Measurements from ENCODE around the gene TPPP2.
A peak's percentile ranks its signal among the peaks of the same experiment; 100 is the strongest.

Gene TPPP2

DNA sequence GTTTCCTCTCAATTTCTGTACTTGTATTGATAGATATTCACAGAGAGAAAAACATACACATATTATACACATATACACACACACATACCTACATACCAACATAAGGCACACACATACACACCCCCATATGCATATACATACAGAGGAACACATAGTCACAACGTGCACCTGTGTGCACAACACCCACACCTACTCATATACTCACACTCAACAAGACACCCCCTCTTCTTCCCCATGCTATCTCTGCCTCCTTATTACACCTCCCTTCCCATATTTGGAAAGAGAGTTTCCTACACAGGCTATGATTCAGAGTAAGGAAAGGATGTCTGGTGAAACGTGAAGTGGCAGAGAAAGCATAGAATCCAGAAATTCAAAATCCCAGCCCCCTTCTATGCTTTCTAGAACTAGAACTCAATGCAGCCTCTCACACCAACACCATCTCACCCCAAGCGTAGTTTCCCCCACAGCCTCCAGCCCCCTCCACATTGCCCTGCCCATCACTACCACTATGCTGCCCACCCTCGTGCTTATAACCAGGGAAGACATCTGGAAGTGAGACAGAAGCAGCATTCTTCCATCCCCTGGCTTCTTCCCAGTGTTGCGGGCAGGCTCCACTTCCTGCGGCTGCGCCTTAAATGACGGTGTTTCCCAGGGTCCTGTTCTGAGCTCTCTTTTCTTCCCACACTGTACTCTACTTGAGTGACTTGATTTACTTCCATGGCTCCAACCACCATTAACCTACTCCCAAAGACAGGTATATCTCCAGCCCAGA is 30.0 kb downstream of the TPPP2 start:
- DNase-seq = no peak

DNA sequence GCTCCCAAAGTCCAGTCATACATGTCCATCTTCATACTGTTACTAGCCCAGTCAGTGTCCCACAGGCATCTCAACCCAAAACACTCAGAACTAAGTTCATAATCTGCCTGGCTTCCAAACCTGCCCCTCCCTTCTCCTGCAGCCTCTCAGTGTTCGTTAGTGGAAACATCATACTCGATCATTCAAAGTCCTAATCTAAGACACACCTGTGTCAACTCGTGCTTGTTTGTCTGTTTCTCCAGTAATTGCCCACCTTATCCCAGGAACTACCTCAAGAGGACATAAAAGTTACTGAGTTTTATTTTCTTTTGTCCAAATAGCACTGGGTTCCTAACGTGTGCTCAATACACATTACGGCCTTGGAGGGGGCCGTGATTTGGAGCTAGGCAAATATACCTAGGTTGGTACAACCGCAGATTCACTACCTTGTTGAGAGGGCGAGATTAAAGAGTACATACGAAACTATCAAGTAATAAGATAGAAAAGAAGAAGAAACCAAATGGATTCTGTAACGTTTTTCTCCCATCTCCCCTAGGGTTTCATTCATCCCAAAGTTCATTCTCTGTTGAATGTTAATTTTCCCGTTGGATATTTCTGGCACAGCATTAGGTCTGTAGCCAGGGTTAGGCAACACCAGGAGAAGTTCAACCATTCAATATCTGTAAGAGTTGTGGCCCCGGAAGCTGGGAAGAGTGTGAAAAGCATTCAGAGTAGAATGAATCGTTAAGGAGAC is 30.8 kb downstream of the TPPP2 start:
- DNase-seq = no peak

DNA sequence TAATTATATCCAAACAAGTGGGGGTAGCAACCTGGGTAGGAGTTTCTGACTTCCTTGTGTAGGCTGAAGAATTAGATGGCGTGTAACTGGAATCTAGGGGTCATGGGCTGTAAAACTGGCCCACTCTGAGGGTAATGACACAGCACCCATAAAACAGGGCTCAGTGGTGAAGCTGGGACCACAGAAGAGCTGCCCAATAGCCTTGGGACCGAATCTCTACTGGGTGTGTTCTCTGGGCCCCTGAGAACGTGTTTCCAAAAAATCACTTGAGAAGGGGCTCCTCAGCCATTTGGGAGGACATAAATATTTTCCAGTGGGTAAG is 31.3 kb downstream of the TPPP2 start:
- no peak for DNase-seq

DNA sequence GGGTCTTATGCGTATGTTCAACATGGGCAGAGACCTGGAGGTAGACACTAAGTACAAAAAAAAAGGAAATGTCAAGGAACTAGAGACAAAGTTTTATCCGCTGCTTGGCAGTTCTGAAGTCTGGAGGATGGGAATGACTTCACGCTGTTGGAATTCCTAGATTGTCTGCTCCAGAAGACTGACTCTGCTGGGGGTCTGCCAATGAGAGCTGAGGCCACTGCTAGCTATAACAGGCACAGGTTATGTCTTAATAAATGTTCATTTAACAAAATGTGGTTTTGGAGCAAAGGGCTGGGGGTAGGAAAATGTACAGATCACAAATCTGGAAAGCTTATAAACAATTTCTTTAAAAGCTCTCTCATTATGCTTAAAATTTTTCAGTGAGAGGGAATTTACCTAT is 33.5 kb downstream of the TPPP2 start:
- DNase-seq = peak in 1 of 2 experiments; percentile 49

DNA sequence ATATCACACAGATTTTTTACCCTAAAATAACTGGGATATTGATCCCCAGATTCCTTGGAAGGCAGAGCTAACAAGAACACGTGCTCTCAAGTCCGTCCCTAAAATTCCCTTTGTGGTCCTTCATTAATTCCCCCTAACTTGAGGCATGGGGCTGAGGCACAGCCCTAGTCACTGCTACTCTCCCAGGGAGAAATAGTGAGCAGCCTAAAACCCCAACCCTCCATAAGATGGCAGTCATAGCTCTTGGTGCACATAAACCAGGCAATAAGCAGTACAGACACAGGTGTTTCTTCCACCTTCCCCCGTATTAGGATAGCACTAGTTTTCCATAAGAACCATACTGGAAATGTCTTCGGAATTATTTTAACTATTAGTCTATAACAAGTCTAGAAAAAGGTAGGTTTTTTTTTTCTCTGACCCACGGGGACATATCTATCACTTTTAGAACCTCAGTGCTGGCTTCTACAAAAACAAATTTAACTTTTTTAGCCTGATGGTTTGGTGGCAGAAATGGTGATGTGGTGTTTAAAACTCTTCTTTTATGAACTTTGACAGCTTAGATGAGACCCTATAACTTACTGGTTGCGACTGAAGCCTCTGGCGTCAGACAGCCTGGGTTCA is 37.0 kb downstream of the TPPP2 start:
- DNase-seq = peak in 1 of 2 experiments; percentile 18

DNA sequence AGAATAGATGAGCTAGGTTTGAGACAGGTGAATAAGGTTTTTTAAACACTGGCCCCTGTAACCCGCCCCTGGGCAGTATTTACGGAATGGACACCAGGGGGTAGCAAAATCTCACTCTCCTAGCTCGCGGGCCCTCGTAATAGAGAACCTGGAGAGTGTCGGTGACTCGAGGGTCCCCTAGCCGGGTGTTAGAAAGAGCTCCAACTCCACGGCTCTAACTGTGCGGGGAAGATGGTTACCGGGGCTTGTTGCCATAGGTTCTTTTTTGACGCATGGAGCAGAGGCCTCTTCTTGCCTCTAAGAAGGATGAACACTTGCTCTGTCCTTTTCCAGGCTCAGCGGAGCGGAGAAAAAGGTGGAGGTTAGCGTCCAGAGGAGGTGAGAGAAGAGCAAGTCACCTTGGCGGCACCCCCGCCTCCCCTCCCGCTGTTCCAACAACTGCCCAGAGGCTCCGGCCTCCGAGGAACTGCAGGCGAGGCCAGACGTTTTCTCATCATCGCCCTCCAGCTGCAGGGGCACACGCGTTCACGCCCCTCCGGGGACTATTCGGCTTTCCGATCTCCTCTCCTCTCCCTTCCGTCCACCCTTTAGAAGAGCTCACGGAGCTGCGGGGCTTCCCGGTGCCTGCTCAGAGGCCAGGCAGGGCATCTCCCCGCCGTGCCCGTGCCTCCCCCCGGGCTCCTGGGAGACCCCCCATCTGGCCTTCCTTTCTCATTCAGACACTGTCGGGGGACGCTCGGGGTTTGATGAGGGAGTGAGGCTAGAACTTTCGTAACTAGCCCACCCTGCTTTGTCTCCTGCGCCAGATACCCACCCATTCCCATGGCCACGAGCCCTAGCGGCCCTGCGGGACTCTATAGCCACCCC is 38.7 kb downstream of the TPPP2 start:
- DNase-seq = peak; percentile 35 to 80

DNA sequence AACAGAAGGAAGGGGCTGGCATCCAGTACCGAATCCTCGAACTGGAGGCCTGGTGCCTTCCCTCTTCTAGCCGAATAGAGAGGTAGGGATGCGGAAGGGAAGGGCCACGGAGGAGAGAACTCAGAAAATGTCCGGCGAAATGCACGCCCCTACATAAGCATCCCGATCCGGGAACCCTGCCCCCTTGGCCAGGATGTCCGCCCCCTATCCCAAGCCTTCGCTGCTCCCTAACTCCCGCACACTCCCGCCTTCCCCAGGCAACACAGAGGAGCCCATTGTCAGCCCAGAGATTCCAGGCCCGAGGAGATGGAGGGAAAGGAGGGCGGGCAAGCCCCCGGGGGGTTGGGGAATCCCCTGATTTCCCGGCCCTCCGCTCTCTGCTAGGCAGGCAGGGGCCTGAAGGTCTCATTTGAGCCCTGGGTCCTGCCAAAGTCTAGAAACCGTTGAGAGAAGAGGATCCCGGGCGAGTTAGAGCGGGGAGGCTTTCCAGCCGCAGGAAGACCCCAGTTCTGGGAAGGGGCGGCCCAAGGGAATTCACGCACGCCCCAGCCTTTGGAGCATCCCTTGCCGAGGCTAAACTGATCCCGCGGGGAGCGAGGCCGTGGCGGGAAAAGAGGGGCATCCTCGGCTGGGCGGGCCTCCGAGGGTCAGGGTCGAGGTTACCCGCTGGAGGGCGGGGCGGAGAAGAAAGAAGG is 39.5 kb downstream of the TPPP2 start:
- DNase-seq = peak in 1 of 2 experiments; percentile 50

DNA sequence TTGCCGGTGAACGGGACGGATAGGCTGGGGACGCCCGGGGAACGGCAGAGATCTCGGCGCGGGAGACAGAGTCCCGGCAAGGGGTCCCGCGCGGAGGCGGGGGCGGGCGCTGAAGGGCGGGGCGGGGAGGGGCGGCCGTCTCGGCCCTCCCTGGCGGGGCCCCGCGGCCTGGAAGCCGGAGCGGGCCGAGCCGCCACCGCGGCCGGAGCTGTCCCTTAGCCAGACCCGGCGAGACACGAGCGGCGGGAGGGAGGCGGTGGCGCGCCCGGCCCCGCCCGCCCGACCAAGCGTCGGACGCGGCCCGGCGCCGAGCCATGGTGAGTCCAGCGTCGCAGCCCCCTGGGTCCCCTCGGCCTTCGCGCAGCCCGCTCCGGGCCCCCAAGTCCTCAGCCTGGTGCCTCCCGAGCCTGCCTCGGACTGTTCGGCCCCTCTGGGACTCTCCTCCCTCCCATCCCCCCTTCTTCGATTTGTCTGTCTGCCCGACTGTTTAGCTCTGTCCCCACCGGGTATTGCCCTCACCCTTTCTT is 40.1 kb downstream of the TPPP2 start, which contains the start of gene ARHGEF40:
Gene ARHGEF40 (plus strand): TSS at position 222 of the 527 bp plus-strand sequence. CDS start 93 bp downstream, at position 315.
- DNase-seq = peak in 1 of 2 experiments; percentile 55

DNA sequence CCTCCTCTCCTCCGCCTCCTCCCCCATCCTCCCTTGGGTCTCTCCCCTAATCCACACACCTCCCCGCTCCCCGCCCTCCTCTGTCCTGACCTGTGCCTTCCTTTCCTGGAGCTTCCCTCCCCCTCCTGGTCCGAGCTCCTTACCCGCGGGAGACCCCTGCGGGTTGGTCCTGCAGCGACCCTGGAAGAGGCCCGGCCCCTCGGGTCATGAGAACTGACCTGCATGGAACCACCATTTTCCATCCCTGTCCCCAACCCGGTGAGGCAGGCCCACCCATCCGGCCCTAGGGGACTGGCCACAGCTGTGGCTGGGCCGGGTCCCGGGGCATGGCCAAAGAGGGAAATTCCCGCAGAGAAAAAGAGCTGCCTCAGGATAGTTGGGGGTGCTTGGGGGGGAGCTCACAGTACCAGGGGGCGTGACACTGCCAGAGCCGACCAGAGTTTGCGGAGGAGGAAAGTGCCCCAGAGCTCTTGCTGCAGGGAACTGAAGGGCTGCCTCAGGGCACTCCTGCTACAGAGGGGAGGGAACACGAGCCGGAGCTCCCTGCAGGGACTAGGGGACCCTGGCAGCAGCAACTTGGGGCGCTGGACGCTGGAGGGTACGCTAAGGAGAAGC is 40.7 kb downstream of the TPPP2 start:
- DNase-seq = no peak

DNA sequence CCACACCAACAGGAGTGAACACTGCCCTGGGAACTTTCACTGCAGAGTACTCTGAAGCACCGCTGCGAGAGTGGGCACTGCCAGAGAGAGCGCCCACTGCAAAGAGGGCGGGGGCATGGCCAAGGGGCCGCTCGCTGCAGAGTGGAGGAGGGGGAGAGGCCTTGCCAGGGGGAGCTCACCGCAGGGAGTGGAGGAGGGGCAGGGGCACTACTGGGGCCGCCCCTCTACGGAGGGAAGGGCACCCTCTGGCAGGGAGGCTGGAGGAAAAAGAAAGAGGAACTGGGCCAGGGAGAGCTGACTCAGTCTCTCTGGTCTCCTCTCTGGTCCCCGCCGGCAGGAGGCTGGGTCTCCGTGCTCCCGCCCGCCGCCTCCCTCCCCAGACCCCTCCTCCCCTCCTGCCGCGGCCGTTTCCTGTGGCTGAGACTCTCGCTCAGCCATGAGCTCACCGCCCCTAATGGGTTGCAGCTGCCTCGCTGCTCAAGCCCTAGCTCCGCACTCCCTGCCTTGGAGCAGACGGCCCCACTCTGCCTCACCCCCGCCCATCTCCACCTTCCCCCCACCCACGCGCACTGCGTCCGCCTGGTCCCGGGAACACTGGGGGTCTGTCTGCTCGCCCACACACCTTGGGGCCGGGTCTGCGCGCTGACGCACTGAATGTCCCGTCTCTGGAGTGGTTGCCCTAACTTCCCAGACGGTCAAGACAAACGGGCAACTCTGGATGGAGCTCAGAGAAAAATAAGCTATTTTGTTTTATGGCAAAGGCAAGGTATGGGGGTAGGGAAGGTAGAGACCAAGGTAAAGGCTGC is 41.4 kb downstream of the TPPP2 start:
- DNase-seq = peak; percentile 27 to 82

DNA sequence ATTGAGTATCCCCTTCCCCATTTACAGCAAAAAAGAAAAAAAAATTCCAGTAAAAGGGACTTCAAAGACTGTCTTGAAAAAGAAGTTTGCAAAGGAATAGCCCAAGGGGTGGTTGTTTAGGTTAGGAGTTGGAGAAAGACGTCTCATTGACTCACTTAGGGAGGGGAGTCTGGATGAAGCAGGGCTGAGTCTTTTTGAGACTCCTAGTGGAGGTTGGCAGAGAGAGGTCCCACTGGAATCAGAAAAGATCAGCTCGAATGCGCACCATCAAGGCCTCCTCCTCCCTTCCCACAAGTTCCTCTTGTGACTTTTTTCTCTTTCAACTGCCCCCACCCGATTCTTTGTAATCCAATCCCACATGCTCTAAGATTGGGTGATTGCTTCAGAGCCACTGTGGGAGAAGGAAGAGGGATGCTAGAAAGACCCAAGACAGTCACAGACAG is 42.0 kb downstream of the TPPP2 start:
- DNase-seq = no peak

DNA sequence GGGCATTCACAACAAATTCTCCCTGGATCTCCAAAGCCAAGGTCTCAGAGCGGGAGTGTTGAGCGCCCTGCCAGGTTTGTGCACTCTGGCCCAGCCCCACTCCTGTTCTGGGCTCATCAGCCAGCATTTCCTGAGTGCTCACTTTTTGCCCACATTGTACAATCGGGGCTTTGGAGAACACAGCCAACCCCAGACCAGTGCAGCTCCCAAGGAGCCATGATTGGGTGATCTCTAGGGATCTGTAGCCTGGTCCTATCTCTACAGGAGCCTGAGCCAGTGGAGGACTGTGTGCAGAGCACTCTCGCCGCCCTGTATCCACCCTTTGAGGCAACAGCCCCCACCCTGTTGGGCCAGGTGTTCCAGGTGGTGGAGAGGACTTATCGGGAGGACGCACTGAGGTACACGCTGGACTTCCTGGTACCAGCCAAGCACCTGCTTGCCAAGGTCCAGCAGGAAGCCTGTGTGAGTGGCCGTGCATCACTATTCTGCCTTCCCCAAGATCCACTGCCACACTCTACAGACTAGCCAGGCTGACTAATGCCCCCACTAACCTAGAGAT is 42.8 kb downstream of the TPPP2 start:
- no peak for DNase-seq

DNA sequence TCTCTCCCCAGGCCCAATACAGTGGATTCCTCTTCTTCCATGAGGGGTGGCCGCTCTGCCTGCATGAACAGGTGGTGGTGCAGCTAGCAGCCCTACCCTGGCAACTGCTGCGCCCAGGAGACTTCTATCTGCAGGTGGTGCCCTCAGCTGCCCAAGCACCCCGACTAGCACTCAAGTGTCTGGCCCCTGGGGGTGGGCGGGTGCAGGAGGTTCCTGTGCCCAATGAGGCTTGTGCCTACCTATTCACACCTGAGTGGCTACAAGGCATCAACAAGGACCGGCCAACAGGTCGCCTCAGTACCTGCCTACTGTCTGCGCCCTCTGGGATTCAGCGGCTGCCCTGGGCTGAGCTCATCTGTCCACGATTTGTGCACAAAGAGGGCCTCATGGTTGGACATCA is 43.9 kb downstream of the TPPP2 start:
- DNase-seq = no peak

DNA sequence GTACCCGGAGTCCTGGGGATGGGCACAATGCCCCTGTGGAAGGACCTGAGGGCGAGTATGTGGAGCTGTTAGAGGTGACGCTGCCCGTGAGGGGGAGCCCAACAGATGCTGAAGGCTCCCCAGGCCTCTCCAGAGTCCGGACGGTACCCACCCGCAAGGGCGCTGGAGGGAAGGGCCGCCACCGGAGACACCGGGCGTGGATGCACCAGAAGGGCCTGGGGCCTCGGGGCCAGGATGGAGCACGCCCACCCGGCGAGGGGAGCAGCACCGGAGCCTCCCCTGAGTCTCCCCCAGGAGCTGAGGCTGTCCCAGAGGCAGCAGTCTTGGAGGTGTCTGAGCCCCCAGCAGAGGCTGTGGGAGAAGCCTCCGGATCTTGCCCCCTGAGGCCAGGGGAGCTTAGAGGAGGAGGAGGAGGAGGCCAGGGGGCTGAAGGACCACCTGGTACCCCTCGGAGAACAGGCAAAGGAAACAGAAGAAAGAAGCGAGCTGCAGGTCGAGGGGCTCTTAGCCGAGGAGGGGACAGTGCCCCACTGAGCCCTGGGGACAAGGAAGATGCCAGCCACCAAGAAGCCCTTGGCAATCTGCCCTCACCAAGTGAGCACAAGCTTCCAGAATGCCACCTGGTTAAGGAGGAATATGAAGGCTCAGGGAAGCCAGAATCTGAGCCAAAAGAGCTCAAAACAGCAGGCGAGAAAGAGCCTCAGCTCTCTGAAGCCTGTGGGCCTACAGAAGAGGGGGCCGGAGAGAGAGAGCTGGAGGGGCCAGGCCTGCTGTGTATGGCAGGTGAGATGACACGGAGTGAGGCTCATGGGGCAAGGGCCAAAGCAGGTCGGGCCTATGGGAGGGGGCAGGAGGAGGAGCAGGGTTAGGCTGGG is 44.6 kb downstream of the TPPP2 start:
- DNase-seq = no peak

DNA sequence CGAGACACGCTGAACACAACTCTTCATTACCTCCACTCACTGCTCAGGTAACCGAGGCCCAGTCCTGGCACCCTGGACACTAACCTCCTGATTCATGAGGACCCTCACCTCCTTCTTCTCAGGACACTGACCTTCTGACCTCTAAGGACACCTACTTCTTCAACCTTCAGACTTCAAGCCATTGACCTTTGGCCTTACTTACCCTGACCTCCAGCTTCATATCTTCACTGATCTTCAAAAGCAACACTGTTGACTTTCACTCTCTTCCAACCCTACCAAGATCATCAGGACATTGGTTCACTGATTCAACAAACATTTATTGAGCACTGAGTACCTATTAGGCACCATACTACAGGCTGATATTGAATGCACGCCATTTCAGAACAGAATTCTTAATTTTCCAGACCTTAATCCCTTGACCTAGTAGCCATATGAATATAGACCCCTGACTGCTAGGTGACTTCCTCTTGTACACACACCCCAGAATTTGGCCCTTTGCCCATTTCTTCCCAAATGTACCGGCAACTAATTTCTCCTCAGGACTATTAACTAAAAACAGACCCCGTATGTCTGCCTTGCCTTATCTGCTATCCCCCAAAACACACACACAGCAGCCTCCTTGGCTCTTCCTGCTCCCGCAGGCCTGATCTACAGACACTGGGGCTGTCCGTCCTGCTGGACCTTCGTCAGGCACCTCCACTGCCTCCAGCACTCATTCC is 45.9 kb downstream of the TPPP2 start:
- no peak for DNase-seq

DNA sequence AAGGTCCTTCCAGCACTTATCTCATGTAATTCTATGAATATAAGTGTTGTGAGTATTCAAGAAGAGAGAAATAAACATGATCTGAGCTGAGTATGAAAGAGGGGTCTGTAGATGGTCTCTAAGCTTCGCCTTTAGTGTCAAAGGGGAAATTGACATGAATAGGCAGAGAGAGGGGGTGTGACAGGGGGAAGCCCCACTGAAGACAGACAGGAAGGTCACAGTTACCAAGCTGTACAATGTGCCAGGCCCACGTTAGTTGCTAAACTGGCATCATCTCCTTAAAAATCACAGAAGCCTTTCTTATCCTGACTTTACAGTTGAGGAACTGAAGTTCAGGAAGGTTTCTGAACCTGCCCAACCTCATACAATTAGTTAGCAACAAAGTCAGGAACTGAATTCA is 47.7 kb downstream of the TPPP2 start:
- DNase-seq = no peak

DNA sequence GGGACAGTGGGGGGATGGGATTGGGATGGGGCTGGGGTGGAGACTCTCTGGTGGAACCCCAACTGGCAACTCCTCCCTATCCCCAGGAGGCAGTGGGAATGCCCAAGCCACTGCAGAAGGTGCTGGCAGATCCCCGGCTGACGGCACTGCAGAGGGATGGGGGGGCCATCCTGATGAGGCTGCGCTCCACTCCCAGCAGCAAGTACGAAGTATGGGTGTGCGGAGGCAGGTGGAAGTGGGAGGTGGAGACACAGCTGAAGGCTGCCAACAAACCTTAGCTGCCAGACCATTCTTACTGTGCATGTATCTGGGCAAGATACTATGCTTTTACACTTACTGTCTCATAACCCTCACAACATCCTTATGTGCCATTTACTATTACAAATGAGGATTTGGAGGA is 48.3 kb downstream of the TPPP2 start:
- DNase-seq = no peak

DNA sequence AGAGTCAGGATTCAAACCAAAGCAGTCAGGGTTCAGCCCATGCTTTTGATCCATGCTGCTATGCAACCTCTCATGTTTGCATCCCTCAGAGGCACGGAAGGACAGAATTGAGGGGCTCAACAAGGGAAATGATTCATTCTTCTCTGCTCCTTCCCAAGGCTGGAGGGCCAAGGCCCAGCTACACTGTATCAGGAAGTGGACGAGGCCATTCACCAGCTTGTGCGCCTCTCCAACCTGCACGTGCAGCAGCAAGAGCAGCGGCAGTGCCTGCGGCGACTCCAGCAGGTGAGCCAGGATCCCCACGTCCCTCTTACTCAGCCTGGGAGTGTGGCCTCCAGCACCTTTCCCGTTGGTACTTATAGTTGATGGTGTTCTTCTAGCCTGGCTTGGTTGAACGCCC is 48.7 kb downstream of the TPPP2 start:
- no peak for DNase-seq

All from NCI-H446 (cell line).